ENCODE data around the gene RGL4.

DNA sequence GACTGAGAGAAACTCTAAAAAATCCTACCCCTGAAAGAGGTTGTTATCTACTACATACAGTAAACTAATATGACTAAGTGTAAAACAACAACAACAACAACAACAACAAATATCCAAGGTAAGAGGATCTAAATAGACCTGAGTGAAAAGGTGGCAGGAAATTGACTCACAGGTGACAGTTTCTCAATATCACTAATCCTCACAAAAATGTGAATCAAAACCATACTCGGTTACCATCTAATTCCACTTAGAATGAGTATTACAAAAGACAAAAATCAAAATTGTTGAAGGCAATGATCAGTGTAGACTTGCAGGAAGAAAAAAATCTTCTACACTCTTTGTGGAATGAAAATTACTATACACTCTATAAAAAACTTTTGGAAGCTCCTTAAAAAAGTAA is 17.5 kb downstream of the RGL4 start:
- TF ChIP-seq POLR2A (IDR thresholded peaks at IDR 0.05) = no peak
- TF ChIP-seq, protein P1, sequence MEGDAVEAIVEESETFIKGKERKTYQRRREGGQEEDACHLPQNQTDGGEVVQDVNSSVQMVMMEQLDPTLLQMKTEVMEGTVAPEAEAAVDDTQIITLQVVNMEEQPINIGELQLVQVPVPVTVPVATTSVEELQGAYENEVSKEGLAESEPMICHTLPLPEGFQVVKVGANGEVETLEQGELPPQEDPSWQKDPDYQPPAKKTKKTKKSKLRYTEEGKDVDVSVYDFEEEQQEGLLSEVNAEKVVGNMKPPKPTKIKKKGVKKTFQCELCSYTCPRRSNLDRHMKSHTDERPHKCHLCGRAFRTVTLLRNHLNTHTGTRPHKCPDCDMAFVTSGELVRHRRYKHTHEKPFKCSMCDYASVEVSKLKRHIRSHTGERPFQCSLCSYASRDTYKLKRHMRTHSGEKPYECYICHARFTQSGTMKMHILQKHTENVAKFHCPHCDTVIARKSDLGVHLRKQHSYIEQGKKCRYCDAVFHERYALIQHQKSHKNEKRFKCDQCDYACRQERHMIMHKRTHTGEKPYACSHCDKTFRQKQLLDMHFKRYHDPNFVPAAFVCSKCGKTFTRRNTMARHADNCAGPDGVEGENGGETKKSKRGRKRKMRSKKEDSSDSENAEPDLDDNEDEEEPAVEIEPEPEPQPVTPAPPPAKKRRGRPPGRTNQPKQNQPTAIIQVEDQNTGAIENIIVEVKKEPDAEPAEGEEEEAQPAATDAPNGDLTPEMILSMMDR (IDR thresholded peaks at IDR 0.05) = no peak
